NCI-H146 treated with DMSO at 0.1 percent for 48 hours (cell line): Measurements from ENCODE around the gene UNC93A.
"Not testable (repeated sequence)": the region's sequence is repeated elsewhere in the genome, so short reads cannot be mapped to it uniquely, and the experiment has no call there.

Source experiments
- DNase-seq: peaks from one replicate; lab custom pipeline; 2025; ENCODE audit not compliant: unreplicated experiment; lab: John Stamatoyannopoulos, UW

The UNC93A gene

GRCh38 chr6:167270499-167271311 is 20.4 kb upstream of the UNC93A start:
- no peak for DNase-seq

- no peak for DNase-seq
Measured at GRCh38 chr6:167272151-167272550, 19.0 kb upstream of the UNC93A start.

- no peak for DNase-seq
Measured at GRCh38 chr6:167272696-167273379, 18.3 kb upstream of the UNC93A start.

- DNase-seq: no peak
Measured at GRCh38 chr6:167274270-167274669, 16.8 kb upstream of the UNC93A start.

- DNase-seq: no peak
Measured at GRCh38 chr6:167275001-167275400, 16.1 kb upstream of the UNC93A start.

- no peak for DNase-seq
Measured at GRCh38 chr6:167275436-167275835, 15.7 kb upstream of the UNC93A start.

GRCh38 chr6:167276772-167277533 is 14.2 kb upstream of the UNC93A start:
- no peak for DNase-seq

GRCh38 chr6:167278173-167278940 is 12.8 kb upstream of the UNC93A start:
- DNase-seq: not testable (repeated sequence)

GRCh38 chr6:167279766-167280446 is 11.2 kb upstream of the UNC93A start:
- no peak for DNase-seq

- not testable (repeated sequence) for DNase-seq
Measured at GRCh38 chr6:167280466-167280865, 10.6 kb upstream of the UNC93A start.

- DNase-seq: no peak
Measured at GRCh38 chr6:167282165-167282564, 8.9 kb upstream of the UNC93A start.

- not testable (repeated sequence) for DNase-seq
Measured at GRCh38 chr6:167284565-167284964, 6.5 kb upstream of the UNC93A start.

GRCh38 chr6:167285077-167285770 is 5.9 kb upstream of the UNC93A start:
- DNase-seq: no peak

- no peak for DNase-seq
Measured at GRCh38 chr6:167287513-167288048, 3.5 kb upstream of the UNC93A start.

GRCh38 chr6:167288591-167289225 is 2.4 kb upstream of the UNC93A start:
- DNase-seq: not testable (repeated sequence)

- DNase-seq: not testable (repeated sequence)
Measured at GRCh38 chr6:167289291-167289690, 1.8 kb upstream of the UNC93A start.

- DNase-seq: no peak
Measured at GRCh38 chr6:167291623-167292300, 647 bp downstream of the UNC93A start.

GRCh38 chr6:167292301-167293087 is 1.4 kb downstream of the UNC93A start:
- DNase-seq: no peak
